GM21529 (cell line): ENCODE data around the gene SELENOV.

Experiments used
- ATAC-seq: cut with Tn5 transposase; IDR thresholded peaks from one replicate; pipeline ENCODE4 v1.9.1; 2021; ENCODE audit not compliant: unreplicated experiment

The SELENOV gene

DNA sequence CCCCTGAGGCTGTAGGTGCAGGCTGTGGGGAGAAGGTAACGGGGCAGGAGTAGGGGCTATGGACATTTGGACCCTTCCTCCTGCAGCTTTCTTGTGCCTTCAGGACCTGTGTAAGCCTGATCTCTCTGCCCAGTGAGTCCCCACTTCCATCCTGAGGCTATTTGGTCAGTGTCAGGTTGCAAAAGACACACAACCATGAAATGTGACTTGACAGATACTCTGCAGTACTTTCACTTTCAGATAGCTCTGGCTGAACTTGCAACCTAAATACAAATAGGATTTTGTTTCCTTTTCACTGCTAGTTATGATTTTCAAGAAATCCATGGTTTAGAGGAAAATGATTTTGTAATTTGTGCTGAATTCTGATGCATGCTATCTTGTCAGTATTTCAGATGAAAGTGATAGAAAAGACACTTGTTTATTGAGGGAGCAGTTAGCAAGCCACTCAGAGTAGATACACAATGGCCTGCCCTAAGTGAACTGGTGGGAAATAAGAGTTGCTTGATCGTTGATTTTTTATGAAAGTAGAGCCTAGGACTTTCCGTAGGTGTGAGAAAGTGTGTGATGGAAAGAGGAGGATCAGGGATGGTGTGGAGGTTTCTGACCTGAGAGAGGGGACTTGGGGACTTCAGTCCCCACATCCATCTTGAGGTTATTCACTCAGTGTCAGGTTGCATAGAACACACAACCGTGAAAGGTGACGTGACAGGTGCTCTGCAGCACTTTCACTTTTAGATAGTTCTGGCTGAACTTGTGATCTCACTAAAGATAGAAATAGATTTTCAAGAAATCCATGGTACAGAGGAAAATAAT lies 43.1 kb downstream of the SELENOV start:
- peak; percentile 47 for ATAC-seq

- no peak for ATAC-seq
These were observed 43.7 kb downstream of the SELENOV start for GRCh38 chr19:39558624-39559117.

DNA sequence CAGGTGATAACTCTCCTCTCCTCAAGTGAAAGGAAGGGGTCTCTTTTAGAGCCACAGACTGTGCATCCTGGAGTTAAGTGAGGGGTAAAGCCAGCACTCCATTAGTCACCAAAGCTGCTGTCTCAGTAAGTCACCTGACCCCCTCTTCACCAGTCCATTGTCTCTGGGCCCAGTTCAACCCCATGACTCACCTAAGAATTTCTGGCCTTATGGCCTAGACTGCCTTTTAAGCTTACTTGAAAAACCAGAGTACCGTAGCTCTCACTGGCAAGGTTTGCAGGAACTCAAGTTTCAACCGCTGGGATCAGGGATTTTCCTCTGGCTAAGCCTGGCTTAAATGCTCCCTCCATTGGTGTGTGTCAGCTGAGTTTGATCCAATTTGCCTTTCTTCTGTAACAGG lies 48.5 kb downstream of the SELENOV start:
- no peak for ATAC-seq

DNA sequence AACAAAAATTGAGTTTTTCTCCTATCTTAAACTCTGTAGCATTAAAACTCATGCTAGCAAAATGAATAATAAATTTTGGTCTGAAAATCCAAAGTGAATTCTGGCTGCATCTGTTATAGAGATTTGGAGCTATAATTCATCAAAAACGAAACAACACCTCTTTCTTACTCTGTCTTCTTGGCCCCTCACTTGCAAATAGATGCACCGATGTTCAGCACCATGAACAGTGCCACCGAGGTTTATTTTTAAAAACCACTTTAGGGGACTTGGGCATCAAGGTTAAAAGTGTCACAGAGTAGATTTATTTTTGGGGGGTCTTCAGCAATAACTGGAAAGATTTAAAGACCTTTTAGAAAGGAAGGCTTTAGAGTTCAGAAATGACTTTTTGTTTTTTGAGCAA lies 51.1 kb downstream of the SELENOV start:
- no peak for ATAC-seq

- ATAC-seq = no peak
These were observed 53.7 kb downstream of the SELENOV start for GRCh38 chr19:39568604-39569003.
